Mucosa of descending colon (tissue), 3 donors: Measurements from ENCODE around the gene RBM20. TPM values are rescaled to one million over a fixed set of nuclear protein-coding genes. Genes with fewer than 3 reads are reported as not detected.

Source experiments
- ATAC-seq: fragments of 200-7000 bp; cut with Tn5 transposase; one replicate; pipeline ENCODE4 v1.9.1; 2020; ENCODE audit warnings: mild to moderate bottlenecking, moderate library complexity
- DNase-seq, 3 donors: peaks; one replicate each; pipeline ENCODE4 v3.0.0-alpha.2; 2020
- H3K36me3 ChIP-seq: fragments of 200-600 bp; one replicate; pipeline ENCODE4 v1.8.0; 2021; ENCODE audit warnings: low read depth, mild to moderate bottlenecking
- H3K4me1 ChIP-seq: fragments of 200-600 bp; one replicate; pipeline ENCODE4 v1.8.0; 2021; ENCODE audit warnings: low read depth, mild to moderate bottlenecking
- H3K4me3 ChIP-seq: fragments of 200-600 bp; one replicate; pipeline ENCODE4 v1.8.0; 2021; ENCODE audit warnings: mild to moderate bottlenecking
- H3K9me3 ChIP-seq: fragments of 200-600 bp; one replicate; pipeline ENCODE4 v1.8.0; 2021; ENCODE audit warnings: mild to moderate bottlenecking
- CTCF ChIP-seq: fragments of 200-600 bp; IDR thresholded peaks from one replicate; pipeline ENCODE4 v1.8.0; 2022; ENCODE audit warnings: antibody characterized with exemption, mild to moderate bottlenecking
- intact Hi-C, 2 donors: fragments of 100-400 bp; cut with DNase I in 1 of 2; cut with micrococcal nuclease in 1 of 2; formaldehyde crosslinking; loops; one replicate each; pipeline versions ENCODE4 v1.11.0 to v1.11.1; 2022; cut with DNase I, micrococcal nuclease
- total RNA-seq, 3 donors: library from RNA; stranded (reverse); fragmentation: NEBNext Ultra II Directional in 2 of 3; extraction: Animal tissue kit (Norgen Biotek cat#: 25700) in 2 of 3; gene quantifications; one replicate each; pipeline versions ENCODE4 v1.2.1 to v1.2.4, GENCODE V29; 2021 to 2023
- donor health status: DM: no; HTN: no; CAD: no; lungs with moderate emphysema.
- donor health status: DM: no; HTN: no; CAD: no.
- donor health status: DM: no; HTN: yes; CAD: no.

RBM20 gene
- total RNA-seq, 3 donors from 2014 or later = 0.46 to 9.7 (median 2.0) TPM

GRCh38 chr10:110771991-110772390, 127.9 kb downstream of the RBM20 start:
- Histone ChIP-seq H3K4me1 (peaks cover 10% of the 10 kb centered on the region), H3K4me3 (no peak overlapping the region), H3K9me3 (no peaks in the 10 kb centered on the region), H3K36me3 (no peaks in the 10 kb centered on the region)
- DNase-seq (no peak), ATAC-seq (no peak)
- TF ChIP-seq CTCF = no peak
- intact Hi-C loops = no loop called here

- intact Hi-C loops = no loop called here
- Histone ChIP-seq H3K36me3 (no peaks in the 10 kb centered on the region), H3K4me1 (peaks cover 10% of the 10 kb centered on the region), H3K4me3 (no peak overlapping the region), H3K9me3 (no peaks in the 10 kb centered on the region)
- TF ChIP-seq CTCF = no peak
- ATAC-seq (no peak), DNase-seq (no peak)
Measured at GRCh38 chr10:110772454-110773025, 128.4 kb downstream of the RBM20 start.

GRCh38 chr10:110773693-110774068, 129.5 kb downstream of the RBM20 start:
- intact Hi-C loops = no loop called here
- Histone ChIP-seq H3K4me1 (peaks cover 10% of the 10 kb centered on the region), H3K36me3 (no peaks in the 10 kb centered on the region), H3K4me3 (no peak overlapping the region), H3K9me3 (no peaks in the 10 kb centered on the region)
- ATAC-seq (no peak), DNase-seq (no peak)
- TF ChIP-seq CTCF = no peak

- peak; percentile 84 for ATAC-seq
- H3K36me3 ChIP-seq = no peaks in the 10 kb centered on the region
- intact Hi-C loops = no loop called here
Measured at GRCh38 chr10:110774069-110775019, 130.2 kb downstream of the RBM20 start.

GRCh38 chr10:110775020-110775375, 130.9 kb downstream of the RBM20 start:
- intact Hi-C loops = no loop called here
- Histone ChIP-seq H3K9me3 (no peaks in the 10 kb centered on the region), H3K36me3 (no peaks in the 10 kb centered on the region), H3K4me1 (peaks cover 10% of the 10 kb centered on the region), H3K4me3 (no peak overlapping the region)
- ATAC-seq = peak; percentile 87
- peak in 1 of 3 donors; percentile 38 for DNase-seq
- no peak for TF ChIP-seq CTCF

More at GRCh38 chr10:110774069-110775019, 130.2 kb downstream of the RBM20 start:
- Histone ChIP-seq H3K4me3 (no peak overlapping the region), H3K4me1 (peaks cover 10% of the 10 kb centered on the region), H3K9me3 (no peaks in the 10 kb centered on the region)
- DNase-seq = no peak
- no peak for TF ChIP-seq CTCF
